Epidermal melanocyte (primary cell): ENCODE measurements around the gene AGT.
"Not testable (repeated sequence)": the region's sequence is repeated elsewhere in the genome, so short reads cannot be mapped to it uniquely, and the experiment has no call there.

ENCODE experiments used
- DNase-seq: peaks from one replicate; pipeline ENCODE4 v3.0.0; 2011; ENCODE audit warnings: low spot score; ENCODE audit not compliant: insufficient read length

Gene AGT

DNA sequence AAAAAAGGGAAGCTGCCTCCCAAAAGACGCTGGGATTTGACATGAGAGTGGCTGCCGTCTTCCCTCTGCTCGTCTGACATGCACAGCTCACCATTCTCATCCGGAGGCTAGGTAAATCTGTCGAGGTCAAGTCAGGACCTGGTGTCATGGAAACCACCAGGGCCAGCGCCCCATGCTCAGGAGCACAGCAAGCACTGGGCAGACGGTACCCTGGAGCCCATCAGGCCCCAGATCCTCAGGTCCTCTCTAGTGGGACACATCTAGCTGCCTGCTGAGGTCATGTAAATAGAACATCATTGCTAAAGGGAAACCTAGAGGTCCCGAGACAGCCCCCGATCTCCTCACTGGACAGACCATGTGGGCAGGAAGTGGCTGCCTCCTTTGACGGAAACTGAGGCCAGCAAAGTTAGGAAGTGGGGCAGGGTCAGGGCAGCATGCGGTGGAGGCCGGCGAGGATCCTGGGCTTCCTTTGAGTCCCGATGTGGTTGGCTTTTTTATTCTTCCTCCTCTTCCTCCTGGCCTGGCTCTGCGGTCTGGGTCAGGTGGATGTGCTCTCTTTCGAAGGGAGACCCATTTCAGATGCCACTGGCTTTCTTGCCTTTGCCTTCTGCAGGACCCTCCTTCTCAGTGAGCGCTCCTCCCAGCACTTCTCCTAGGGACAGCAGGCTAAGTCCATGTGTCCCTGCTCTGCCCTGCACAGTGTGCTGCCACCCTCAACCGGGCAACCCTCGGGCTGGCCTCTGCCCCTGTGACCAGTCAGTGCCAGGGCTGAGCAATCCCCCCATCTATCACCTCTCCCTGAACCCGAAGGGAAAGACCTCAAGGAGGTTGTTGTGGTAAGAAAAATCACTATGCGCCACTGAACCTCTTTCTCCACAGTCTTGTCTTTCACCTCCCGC lies 5.9 kb downstream of the AGT start:
- DNase-seq, result no peak

DNA sequence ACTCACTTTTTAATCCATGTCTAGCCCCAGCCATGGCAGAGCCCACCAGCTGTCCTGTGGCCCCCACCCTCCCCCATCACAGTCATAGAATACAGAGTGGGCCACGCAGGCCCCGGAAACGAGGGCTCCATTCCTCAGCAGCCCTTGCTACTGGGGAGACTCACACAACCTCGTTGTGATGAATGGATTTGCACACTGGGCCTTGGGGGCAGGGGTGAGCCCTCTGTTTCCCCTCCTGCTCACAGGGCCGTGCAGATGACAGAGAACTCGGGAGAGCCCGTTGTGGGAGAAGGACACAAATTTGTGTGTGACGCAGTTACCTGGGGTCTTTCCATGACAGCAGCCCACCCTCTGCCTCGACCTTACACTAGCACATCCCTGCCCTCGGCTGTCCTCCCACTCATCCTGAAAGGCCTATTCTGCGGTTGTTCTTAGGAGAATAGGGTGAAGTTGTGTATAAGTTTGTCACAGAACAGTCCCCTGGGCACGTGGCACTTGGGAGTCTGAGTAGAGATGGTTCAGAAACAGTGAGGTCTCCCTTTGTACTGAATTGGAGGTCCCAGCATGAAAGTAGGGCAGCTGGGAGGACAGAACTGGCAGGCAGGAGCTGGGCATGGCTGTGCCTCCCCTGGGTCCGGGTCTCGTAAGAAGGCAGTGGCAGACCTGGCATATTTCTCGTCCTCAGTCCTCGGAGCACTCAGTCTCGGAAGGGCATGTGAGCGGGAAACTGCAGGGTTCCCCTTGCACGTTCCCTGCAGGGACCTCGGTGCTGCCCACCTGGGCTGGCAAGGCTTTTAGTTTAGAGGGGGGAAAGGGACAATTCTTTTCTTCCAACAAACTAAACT lies 6.8 kb downstream of the AGT start:
- no peak for DNase-seq

DNA sequence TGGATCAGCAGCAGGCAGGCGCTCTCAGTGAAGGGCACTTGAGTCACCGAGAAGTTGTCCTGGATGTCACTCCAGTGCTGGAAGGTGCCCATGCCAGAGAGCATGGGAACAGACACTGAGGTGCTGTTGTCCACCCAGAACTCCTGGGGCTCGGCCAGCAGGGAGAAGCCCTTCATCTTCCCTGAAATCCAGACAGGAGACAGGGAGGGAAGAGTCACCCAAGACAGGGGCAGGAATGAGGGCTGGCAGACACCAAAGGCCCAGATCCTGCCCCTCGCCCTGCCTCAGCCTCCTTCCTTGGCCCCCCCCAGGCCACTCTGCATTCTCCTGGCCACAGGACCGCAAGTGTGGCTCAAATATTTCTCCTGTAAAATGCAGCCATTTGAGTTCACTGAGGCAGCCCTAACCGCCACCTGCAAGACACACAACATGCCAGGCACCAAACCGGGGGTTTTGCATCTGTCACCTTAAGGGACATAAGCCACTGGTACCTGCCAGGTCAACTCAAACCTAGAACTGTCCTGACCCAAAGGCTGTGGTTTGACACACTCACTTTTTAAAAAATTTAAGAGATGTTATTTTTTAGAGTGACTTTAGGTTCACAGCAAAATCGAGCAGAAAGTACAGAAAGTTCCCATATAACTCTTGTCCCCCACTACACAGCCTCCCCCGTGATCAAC lies 7.8 kb downstream of the AGT start:
- DNase-seq, result no peak

DNA sequence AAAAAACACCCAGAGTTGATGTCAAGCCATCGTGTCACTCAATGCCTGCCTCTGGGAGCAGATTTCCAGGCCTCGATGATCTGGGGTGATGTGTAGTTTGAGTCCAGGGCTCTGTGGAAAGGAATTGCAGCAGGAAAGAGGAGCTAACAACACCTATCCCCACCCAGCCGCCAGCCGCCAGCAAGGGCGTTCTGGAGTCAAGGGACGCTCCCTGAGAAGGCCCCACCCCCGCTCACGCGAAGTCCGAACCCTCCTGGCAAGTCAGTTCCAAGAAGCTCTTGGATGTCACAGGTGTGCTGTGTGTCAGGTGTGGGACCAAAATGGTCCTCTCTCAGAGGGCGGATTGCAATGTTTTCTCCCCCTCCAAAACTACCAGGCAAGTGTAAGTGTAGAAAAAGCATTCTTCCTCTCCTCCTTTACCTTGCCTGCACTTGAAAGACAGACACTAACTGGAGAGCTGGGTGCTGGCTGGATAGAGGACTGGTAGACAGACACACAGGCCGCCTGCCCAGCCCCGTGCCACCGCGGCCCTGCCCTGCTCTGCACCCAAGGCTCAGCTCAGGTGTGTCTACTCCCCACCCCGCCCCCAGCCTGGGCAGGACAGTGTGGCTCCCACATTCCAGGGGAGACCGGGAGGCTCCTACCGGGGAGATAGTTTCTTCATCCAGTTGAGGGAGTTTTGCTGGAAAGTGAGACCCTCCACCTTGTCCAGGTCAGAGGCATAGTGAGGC lies 8.5 kb downstream of the AGT start:
- DNase-seq, result no peak

DNA sequence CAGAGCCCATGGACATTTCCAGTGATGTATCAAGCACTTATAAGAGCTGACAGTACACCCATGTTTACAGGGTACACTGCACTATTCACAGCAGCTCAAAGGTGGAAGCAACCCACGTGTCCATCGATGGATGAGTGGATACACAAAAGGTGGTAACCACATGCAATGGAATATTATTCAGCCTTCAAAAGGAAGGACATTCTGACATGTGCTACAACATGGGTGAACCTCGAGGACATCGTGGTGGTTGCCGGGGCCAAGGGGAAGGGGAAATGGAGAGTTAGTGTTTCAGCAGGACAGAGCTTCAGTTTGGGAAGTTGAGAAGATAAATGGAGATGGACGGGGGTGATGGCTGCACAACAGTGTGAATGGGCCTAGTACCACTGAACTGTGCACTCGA lies 9.1 kb downstream of the AGT start:
- no peak for DNase-seq

DNA sequence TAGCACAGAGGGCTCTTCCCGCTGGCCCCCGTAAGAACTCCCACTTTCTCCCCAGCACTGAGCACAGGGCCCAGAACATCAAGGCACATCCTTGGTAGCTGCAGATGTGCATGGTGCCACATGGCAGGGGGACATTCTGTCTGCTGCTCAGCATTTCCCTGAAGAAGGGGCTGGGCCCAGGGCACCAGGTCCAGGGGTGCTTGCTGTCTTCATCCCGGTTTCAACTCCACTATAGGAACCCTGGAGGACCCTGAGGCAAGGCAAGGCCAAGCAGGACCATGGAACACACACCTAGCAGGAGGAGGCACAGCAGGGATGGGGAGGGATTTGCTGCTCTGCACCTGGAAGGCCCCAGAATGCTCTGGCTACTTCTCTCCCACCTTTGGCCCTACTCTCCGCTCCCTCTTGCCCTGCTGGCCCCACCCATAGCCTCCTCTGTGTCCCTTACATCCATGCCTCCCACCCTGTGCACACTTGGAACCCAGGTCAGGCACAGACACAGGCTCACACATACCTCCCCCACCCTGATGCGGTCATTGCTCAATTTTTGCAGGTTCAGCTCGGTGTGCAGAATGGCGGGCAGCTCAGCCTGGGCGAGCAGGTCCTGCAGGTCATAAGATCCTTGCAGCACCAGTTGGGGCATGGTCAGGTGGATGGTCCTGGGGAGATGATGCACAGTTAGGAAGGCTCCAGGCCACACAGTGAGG lies 10.1 kb downstream of the AGT start:
- no peak for DNase-seq

DNA sequence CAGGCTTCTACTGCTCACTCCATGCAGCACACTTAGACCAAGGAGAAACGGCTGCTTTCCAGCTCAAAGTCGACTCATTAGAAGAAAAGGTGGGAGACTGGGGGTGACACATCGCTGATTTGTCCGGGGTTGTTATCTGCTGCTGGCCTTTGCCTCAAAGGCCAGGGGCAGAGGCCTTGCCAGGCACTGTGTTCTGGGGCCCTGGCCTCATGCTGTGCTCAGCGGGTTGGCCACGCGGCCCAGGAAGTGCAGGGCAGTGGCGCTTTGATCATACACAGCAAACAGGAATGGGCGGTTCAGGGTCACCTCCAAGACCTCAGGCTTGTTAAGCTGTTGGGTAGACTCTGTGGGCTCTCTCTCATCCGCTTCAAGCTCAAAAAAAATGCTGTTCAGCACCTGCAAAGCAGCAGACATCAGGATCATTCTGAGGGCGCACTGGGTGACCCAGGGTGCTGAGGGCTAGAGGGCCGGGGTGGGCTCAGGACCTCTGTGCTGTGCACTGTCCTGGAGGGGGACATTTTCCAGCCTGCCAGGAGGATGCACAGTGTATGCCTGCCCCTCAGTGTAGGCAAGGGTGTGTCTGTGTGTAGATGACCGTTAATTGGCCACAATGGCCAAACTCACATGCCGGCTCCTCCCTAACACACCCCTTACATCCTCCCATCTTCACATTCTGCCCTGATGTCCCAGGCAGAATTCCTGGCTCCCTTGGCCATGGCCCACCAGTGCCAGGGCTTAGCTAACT lies 10.8 kb downstream of the AGT start:
- DNase-seq, result no peak

DNA sequence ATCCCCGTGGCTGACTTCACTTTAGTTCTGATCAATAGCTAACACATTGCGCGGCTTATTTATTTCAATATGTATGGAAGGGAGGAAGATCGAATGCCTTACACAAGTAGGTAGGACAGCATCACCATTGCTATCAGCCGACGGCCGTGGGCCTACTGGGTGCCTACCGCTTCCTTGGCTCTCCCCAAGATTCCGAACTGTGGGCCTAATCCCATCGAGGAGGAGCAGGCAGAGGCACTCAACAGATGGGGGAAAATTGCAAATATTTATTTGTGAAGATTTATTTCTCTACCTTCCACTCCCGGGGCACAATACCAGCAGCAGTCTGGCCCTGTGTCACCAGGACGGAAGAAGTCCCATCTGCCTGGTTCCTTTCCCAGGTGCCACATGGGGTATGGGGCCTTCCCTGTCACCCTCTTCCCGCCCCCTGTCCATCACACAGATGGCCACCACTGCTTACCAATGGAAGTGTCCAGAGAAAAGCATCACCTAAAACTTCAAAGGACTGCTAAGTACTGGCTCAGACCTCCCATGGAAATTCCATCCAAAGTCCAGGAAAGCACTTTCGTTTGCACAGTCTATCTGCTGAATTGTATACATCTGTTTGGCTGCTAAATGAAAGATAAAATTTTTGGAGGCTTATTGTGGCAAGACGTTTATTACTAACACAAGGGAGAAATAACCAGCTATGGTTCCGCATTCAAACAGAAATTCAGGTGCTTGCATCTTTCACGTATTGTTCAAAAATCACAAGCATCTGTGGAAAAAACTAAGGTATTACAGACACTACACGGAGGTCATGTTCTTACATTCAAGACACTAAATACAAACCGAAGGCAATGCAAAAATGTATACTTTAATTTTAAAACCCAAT lies 11.8 kb downstream of the AGT start:
- DNase-seq, result no peak

DNA sequence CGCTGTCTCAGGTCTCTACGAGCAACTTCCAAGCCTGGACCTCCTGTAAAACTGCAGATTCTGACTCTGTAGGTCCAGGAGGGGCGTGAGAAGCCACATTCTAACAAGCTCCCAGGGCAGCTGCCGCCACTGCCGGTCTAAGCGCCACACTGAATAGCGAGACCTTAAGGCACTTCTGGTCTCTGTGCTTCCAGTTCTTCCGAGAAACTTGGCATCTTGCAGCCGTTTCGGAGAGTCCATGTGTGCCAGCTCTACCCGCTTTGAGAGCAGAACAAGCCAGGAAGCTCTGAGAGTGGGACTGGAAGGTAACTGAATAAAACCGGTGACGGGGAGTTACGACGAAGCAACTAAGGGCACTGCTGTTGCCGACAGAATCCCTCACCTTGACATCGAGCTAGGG lies 12.5 kb downstream of the AGT start:
- DNase-seq, result no peak

DNA sequence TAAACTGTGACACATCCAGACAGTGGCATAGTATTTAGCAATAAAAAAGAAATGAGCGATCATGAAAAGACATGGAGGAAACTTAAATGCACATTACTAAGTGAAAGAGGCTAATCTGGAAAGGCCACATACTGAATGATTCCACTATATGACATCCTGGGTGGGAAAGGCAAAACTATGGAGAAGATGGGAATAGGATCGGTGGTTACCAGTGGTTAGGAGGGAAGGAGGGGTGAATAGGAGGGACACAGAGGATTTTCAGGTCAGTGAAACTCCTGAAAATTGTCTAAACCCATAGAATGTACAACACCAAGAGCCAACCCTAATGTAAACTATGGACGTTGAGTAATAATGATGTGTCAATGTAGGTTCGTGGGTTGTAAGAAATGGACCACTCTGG lies 13.8 kb downstream of the AGT start:
- no peak for DNase-seq

DNA sequence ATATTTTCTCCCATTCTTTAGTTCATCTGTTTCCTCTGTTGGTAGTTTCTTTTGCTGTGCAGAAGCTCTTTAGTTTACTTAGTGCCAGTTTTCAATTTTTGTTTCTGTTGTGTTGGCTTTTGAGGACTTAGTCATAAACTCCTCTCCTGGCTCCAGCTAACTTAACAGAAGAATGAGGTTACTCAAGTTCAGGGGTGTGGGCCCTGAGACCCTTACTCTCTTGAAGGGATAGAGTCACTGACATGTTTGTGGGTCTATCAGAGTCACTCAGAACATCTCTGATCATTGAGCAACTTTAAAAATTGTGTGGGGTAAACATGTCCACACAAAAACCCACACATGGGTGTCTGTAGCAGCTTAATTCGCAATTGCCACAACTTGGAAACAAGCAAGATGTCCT lies 14.2 kb downstream of the AGT start:
- no peak for DNase-seq

DNA sequence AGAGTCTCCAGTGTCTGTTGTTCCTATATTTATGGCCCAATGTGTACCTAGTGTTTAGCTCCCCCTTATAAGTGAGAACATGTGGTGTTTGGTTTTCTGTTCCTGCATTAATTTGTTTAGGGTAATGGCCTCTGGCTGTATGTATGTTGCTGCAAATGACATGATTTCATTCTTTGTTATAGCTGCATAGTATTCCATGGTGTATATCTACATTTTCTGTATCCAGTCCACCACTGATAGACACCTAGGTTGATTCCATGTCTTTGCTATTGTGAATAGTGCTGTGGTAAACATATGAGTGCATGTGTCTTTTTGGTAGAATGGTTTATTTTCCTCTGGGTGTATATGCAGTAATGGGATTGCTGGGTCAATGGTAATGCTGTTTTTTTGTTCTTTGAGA lies 15.0 kb downstream of the AGT start:
- DNase-seq, result not testable (repeated sequence)

DNA sequence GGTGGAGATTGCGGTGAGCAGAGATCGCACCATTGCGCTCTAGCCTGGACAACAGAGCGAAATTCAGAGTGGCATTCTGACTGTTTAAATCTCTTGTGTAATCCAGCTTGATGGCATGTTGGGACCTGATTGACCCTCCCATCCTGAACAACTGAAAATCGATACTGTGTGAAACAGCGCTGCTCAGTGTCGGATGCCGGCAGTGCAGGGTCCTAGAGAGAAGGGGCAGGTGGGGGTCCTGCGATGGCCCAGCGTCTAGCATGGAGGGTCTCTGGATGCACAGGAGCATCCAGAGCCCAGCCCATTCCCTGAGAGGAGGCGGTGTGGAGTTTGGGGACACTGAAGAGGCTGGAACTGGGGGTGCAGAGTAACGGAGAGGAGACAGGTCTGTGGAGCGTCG lies 15.8 kb downstream of the AGT start:
- no peak for DNase-seq

DNA sequence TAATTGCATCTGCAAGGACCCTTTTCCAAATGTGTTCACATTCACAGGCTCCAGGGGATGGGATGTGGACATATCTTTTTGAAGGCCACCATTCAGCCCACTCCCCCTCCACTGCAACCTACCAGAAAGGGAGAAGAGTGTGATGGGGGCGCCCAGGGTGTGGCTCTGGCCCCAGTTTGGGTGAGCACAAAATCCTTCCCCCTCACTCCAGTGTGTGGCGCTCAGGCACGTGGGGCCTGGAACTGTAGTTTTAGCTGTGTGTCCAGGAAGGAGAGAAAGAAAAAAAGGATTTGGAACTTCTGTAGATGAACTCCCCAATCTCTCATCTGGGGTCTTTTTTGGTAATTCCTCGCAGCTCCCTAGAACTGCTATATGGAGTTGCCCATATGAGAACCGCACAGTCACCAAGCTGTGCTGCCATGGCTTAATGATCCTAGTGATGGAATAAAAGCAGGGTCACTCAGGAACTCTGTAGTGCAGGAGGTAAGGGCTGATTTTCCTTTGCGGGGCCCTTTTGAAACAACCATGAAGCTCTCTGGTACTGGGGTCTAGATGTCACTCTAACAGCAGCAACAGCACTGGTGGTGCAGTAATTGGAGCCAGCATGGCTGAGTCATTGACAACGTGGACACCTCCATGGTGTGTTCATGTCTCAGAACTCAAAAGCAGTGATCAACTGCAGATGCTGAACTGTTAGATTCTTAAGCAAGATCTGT lies 17.0 kb downstream of the AGT start:
- no peak for DNase-seq

DNA sequence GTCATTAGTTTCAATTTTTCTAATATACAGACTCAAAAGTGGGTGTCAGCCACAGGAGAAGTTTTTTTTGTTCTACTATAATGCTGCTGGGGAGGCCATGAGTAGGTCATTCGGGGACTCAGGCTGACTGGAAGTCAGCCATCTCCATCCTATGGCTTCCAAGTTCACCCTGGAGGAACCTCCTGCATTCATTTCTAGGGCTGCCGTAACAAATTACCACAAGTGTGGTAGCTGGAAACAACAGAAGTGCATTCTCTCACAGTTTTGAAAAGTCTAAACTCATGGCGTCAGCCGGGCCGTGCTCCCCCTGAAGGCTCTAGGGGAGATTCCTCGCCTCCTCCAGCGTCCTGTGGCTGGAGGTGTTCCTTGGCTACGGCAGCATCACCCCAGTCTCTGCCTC lies 17.7 kb downstream of the AGT start:
- no peak for DNase-seq

DNA sequence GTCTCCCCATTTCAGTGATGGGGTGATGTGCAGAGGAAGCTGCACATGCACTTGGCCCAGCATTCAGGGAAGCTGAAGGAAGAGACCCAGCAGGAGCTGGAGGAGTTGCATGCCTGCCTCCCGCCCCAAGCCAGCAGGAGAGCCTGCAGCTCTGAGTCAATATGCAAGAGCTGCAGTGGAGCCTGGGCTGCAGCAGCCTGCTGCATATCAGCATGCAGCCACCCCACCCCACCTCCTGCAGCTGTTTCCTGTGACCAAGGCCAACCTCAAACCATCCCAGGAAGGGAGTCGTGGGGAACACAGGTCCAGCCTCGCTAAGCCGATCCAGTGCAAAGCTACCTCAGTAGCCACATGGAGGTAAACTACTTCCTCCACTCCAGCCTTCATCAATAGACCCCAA lies 18.9 kb downstream of the AGT start:
- no peak for DNase-seq

DNA sequence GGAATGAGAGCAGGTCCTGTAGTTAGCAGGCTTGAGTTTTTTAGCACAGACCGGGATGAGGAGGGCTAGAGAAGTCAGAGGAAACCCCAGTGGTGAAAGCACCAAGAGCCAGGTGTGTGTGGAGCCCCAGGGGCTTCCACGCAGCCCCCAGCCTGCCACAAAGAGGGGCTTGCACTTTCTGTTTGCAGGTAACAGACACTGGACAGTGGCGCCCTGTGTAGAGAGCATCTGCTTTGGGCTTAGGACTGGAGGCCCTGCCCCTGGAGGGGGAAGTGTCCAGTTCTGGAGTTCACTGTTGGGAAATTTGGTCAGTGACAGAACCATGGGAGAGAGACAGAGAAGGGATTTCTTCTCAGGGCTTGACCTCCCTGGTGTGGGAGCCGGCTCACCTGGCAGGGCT lies 19.5 kb downstream of the AGT start:
- DNase-seq, result no peak

DNA sequence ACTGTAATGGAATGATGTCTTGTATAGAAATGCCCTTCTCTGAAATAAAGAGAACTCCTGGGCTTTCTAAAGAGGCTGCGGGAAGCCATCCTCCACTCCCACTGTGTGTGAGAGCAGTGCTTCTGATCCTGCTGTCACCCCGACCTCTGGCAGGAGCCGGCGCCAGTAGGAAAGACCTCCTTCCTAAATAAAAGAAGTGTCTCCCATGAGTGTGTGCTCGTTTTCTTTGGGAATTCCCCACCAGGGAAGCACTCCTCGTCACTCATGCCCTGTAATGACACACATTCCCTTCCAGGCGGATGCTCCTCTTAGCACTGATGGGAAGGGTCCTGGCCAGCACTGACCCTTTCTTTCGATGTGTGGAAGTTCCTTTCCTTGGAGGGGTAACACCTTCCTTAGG lies 20.1 kb downstream of the AGT start:
- DNase-seq, result no peak
